PFSK-1 (cell line): ENCODE results near the gene STX18.

Experiments used
- POLR2AphosphoS5 ChIP-seq: IDR thresholded peaks from 2 replicates; pipeline ENCODE4 v1.6.1; 2012; ENCODE audit warnings: low read depth, mild to moderate bottlenecking, control low read depth, low read length, moderate library complexity
- REST ChIP-seq, 2 experiments: IDR thresholded peaks; 2 replicates each; pipeline versions ENCODE4 v1.6.1 to v1.8.0; 2011 to 2012; ENCODE audit warnings: low read depth in 2 of 2, low read length in 2 of 2, control low read depth in 1 of 2, inconsistent platforms in 1 of 2, mild to moderate bottlenecking in 1 of 2, moderate library complexity in 1 of 2; ENCODE audit not compliant: insufficient read depth in 1 of 2

GRCh38 chr4:4526401-4526800, 15.4 kb downstream of the STX18 start:
- no peak for TF ChIP-seq REST (IDR thresholded peaks at IDR 0.05; ENCODE audit: insufficient read depth in 1 of 2, low read depth in 2 of 2, low read length in 2 of 2)
- TF ChIP-seq POLR2AphosphoS5, result no peak
